OCI-LY3 (cell line): ENCODE data around the gene GFER.

ENCODE experiments used
- H2AFZ ChIP-seq: fragments of 200-600, 300-600 bp; shearing (Covaris generic); 2 replicates; pipeline ENCODE4 v1.6.0; 2014; ENCODE audit warnings: antibody characterized with exemption, low read depth, low read length
- H3K27ac ChIP-seq: fragments of 200-600, 300-600 bp; sonication (generic); 2 replicates; pipeline ENCODE4 v1.5.1; 2014; ENCODE audit warnings: mild to moderate bottlenecking, low read length, moderate library complexity, mixed read lengths
- H3K27me3 ChIP-seq: fragments of 200-600, 300-600 bp; sonication (generic); 2 replicates; pipeline ENCODE4 v1.6.1; 2014; ENCODE audit warnings: low read depth, low read length, mixed read lengths
- H3K36me3 ChIP-seq: fragments of 200-600, 300-600 bp; sonication (generic); replicated peaks from 2 replicates; pipeline ENCODE3; 2014; ENCODE audit warnings: low read depth, low read length, mixed read lengths
- H3K4me1 ChIP-seq: fragments of 300-600, 200-600 bp; sonication (generic); 2 replicates; pipeline ENCODE4 v1.6.1; 2014; ENCODE audit warnings: low read length, mixed read lengths
- H3K4me2 ChIP-seq: fragments of 200-600, 300-600 bp; sonication (generic); 2 replicates; pipeline ENCODE4 v1.6.1; 2014; ENCODE audit warnings: low read length, mixed read lengths
- H3K4me3 ChIP-seq: fragments of 300-600, 200-600 bp; sonication (generic); 2 replicates; pipeline ENCODE4 v1.5.1; 2014; ENCODE audit warnings: antibody characterized with exemption, mild to moderate bottlenecking, low read length, moderate library complexity
- H3K79me2 ChIP-seq: fragments of 300-600, 200-600 bp; shearing (Covaris generic); 2 replicates; pipeline ENCODE4 v1.6.1; 2014; ENCODE audit warnings: mild to moderate bottlenecking, low read length, mixed read lengths
- H3K9ac ChIP-seq: fragments of 300-600, 200-600 bp; shearing (Covaris generic); 2 replicates; pipeline ENCODE4 v1.6.0; 2014; ENCODE audit warnings: mild to moderate bottlenecking, low read length, moderate library complexity
- H3K9me3 ChIP-seq: fragments of 200-600, 300-600 bp; shearing (Covaris generic); 2 replicates; pipeline ENCODE4 v1.6.1; 2014; ENCODE audit warnings: low read length, mixed read lengths; ENCODE audit not compliant: insufficient read depth
- H4K20me1 ChIP-seq: fragments of 200-600, 300-600 bp; sonication (generic); 2 replicates; pipeline ENCODE4 v1.6.1; 2016; ENCODE audit warnings: low read length, mixed read lengths; ENCODE audit not compliant: insufficient read depth
- EZH2phosphoT487 ChIP-seq: fragments of 200-600 bp; shearing (Covaris generic); IDR thresholded peaks from 2 replicates; pipeline ENCODE4 v1.6.1; 2018; ENCODE audit warnings: antibody characterized with exemption, mixed run types, low read depth
- TF ChIP-seq, protein P1 (sequence below): fragments of 200-600, 300-600 bp; sonication (generic); IDR thresholded peaks from 2 replicates; pipeline ENCODE4 v1.5.1; 2014; ENCODE audit warnings: antibody characterized with exemption, low read length, low read depth

GFER gene

GRCh38 chr16:2028620-2029220, 44.7 kb downstream of the GFER start:
- TF ChIP-seq, protein P1, sequence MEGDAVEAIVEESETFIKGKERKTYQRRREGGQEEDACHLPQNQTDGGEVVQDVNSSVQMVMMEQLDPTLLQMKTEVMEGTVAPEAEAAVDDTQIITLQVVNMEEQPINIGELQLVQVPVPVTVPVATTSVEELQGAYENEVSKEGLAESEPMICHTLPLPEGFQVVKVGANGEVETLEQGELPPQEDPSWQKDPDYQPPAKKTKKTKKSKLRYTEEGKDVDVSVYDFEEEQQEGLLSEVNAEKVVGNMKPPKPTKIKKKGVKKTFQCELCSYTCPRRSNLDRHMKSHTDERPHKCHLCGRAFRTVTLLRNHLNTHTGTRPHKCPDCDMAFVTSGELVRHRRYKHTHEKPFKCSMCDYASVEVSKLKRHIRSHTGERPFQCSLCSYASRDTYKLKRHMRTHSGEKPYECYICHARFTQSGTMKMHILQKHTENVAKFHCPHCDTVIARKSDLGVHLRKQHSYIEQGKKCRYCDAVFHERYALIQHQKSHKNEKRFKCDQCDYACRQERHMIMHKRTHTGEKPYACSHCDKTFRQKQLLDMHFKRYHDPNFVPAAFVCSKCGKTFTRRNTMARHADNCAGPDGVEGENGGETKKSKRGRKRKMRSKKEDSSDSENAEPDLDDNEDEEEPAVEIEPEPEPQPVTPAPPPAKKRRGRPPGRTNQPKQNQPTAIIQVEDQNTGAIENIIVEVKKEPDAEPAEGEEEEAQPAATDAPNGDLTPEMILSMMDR = no peak
- TF ChIP-seq EZH2phosphoT487 = no peak
- H3K9ac ChIP-seq = no peak overlapping the region
- H3K36me3 ChIP-seq = no peaks in the 10 kb centered on the region
- H3K4me2 ChIP-seq = no peak overlapping the region
- no peaks in the 10 kb centered on the region for H3K79me2 ChIP-seq
- H3K4me3 ChIP-seq = no peak overlapping the region
- no peak overlapping the region for H3K27ac ChIP-seq
- peaks cover 28% of the 10 kb centered on the region for H3K27me3 ChIP-seq
- no peaks in the 10 kb centered on the region for H3K9me3 ChIP-seq
- peaks cover 10% of the 10 kb centered on the region for H3K4me1 ChIP-seq
- H2AFZ ChIP-seq = no peak overlapping the region
- no peaks in the 10 kb centered on the region for H4K20me1 ChIP-seq

DNA sequence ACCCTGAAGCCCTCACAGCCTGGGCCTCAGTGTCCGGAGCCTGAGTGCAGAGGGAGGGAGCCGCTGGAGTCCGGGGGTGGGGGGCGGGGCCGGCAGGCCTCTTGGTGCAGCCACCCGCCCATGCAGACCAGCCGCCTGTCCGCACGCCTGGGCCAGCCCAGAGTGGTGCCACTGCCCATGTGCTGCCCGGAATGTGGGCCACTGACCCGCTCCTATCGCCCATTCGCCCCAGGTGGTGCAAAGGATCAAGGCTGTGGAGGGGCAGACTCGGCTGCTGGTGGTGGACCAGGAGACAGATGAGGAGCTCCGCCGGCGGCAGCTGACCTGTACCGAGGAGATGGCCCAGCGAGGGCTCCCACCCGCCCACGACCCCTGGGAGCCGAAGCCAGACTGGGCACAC, 45.4 kb downstream of the GFER start:
- Histone ChIP-seq H2AFZ (no peak overlapping the region), H3K36me3 (no peaks in the 10 kb centered on the region), H3K79me2 (no peaks in the 10 kb centered on the region), H3K27ac (no peak overlapping the region), H3K9me3 (no peaks in the 10 kb centered on the region), H3K27me3 (peaks cover 28% of the 10 kb centered on the region), H3K9ac (no peak overlapping the region), H3K4me1 (peaks cover 9% of the 10 kb centered on the region), H3K4me2 (no peak overlapping the region), H4K20me1 (no peaks in the 10 kb centered on the region), H3K4me3 (no peak overlapping the region)
- TF ChIP-seq EZH2phosphoT487 = no peak
- TF ChIP-seq, protein P1 = no peak

- Histone ChIP-seq H3K4me3 (no peak overlapping the region), H3K27me3 (peaks cover 28% of the 10 kb centered on the region), H3K4me1 (peaks cover 9% of the 10 kb centered on the region), H3K79me2 (no peaks in the 10 kb centered on the region), H3K36me3 (no peaks in the 10 kb centered on the region), H3K27ac (no peak overlapping the region), H3K9ac (no peak overlapping the region), H2AFZ (no peak overlapping the region), H3K4me2 (no peak overlapping the region), H3K9me3 (no peaks in the 10 kb centered on the region), H4K20me1 (no peaks in the 10 kb centered on the region)
- TF ChIP-seq, protein P1 = no peak
- TF ChIP-seq EZH2phosphoT487 = no peak
These were observed 46.0 kb downstream of the GFER start for GRCh38 chr16:2030036-2030435.

DNA sequence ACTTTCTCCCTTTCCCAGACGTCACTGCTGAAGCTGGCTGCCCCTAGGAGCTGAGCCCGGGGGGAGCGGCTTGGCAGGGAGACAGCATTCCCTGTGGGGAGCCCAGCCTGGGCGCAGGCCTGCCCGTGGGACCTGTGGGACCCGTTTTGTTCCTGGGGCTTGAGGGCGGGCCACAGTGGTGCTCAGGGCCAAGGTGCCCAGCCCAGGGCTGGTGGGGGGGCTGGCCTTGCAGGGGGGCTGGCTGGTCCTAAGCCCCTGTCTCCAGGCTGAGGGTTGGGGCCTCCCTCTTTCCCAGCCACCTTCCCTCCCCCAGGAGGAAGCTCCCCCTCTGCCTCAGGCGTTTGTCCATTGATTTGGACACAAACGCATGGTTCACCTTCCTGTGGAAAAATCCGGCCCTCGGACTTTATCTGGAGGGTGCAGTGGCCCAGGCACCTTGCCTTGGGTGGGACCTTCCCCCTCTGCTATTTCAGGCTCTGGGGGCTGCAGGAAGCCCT, 47.1 kb downstream of the GFER start:
- Histone ChIP-seq H3K4me3 (no peak overlapping the region), H3K27me3 (peaks cover 24% of the 10 kb centered on the region), H3K4me2 (no peak overlapping the region), H4K20me1 (no peaks in the 10 kb centered on the region), H3K27ac (no peak overlapping the region), H3K4me1 (peaks cover 9% of the 10 kb centered on the region), H3K9ac (no peak overlapping the region), H3K79me2 (no peaks in the 10 kb centered on the region), H2AFZ (no peak overlapping the region), H3K9me3 (no peaks in the 10 kb centered on the region), H3K36me3 (no peaks in the 10 kb centered on the region)
- no peak for TF ChIP-seq EZH2phosphoT487
- TF ChIP-seq, protein P1 = no peak
